Erythroblast (primary cell): ENCODE results near the gene CDC42SE2.

Source experiments
- GATA1 ChIP-seq: IDR thresholded peaks from 2 replicates; pipeline ENCODE4 v1.6.1; 2011; ENCODE audit warnings: low read depth, mild to moderate bottlenecking, control low read depth, low read length, moderate library complexity
- POLR2A ChIP-seq: IDR thresholded peaks from 2 replicates; pipeline ENCODE4 v1.6.1; 2011; ENCODE audit warnings: mild to moderate bottlenecking, low read length

DNA sequence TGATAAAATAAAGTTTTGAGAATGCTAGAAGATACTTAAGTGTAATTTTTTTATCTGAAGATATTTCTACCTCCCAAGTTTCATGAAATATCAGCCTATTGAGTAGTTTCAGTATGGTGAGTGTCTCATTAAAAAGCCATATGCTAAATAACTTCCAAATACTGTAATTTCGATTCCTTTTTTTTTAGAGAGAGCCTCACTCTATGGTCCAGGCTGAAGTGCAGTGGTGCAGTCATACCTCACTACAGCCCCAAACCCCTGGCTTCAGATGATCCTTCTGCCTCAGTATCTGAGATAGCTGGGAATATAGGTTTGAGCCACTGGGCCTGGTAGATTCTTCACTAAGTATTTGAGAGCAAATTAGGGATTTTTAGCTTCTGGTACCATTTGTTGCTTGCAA is 24.5 kb downstream of the CDC42SE2 start:
- TF ChIP-seq POLR2A: no peak
- TF ChIP-seq GATA1: no peak
